CD14-positive monocyte (primary cell): ENCODE results near the gene UQCC2. TPM values are rescaled to one million over a fixed set of nuclear protein-coding genes. Genes with fewer than 3 reads are reported as not detected.

Source experiments
- DNase-seq, 3 donors: peaks; one replicate each; pipeline ENCODE4 v3.0.0-alpha.2; 2011 to 2022
- H2AFZ ChIP-seq: 2 replicates; pipeline ENCODE4 v1.6.0; 2012; ENCODE audit warnings: mild to moderate bottlenecking, low read depth, low read length, inconsistent platforms; ENCODE audit not compliant: insufficient read depth, poor library complexity, severe bottlenecking
- H3K27ac ChIP-seq, 2 donors: 1 replicate in 1 of 2; 2 replicates in 1 of 2; pipeline ENCODE4 v1.5.1; 2012 to 2013; ENCODE audit warnings: low read length in 2 of 2, control low read depth in 1 of 2, inconsistent platforms in 1 of 2, low read depth in 1 of 2, mild to moderate bottlenecking in 1 of 2
- H3K27me3 ChIP-seq, 2 donors: one replicate each; pipeline versions ENCODE4 v1.6.0 to v1.6.1; 2011 to 2013; ENCODE audit warnings: low read length in 2 of 2; ENCODE audit not compliant: control insufficient read depth in 2 of 2, insufficient read depth in 2 of 2
- H3K36me3 ChIP-seq, 2 donors: replicated peaks in 1 of 2; 1 replicate in 1 of 2; 2 replicates in 1 of 2; pipeline versions ENCODE4 v1.5.1 to v1.6.1; 2012 to 2013; ENCODE audit warnings: low read length in 2 of 2, control low read depth in 1 of 2, inconsistent platforms in 1 of 2, mild to moderate bottlenecking in 1 of 2; ENCODE audit not compliant: insufficient read depth in 2 of 2, control insufficient read depth in 1 of 2
- H3K4me1 ChIP-seq, 2 donors: 1 replicate in 1 of 2; 2 replicates in 1 of 2; pipeline versions ENCODE4 v1.5.1 to v1.6.1; 2012 to 2013; ENCODE audit warnings: low read length in 2 of 2, control low read depth in 1 of 2, inconsistent platforms in 1 of 2, mild to moderate bottlenecking in 1 of 2, moderate library complexity in 1 of 2; ENCODE audit not compliant: insufficient read depth in 2 of 2, control insufficient read depth in 1 of 2
- H3K4me2 ChIP-seq: replicated peaks from 2 replicates; pipeline ENCODE3; 2012; ENCODE audit warnings: low read length, moderate library complexity, mild to moderate bottlenecking; ENCODE audit not compliant: poor library complexity, severe bottlenecking; ENCODE audit errors: extremely low read depth
- H3K4me3 ChIP-seq, 3 experiments: fragments of 200-600 bp in 1 of 3; sonication (generic) in 1 of 3; replicated peaks in 1 of 3; 1 replicate in 2 of 3; 2 replicates in 1 of 3; pipeline ENCODE4 v1.5.1; 2011 to 2013; ENCODE audit warnings: low read length in 3 of 3, mild to moderate bottlenecking in 3 of 3, control low read depth in 2 of 3, low read depth in 2 of 3, inconsistent platforms in 1 of 3, moderate library complexity in 1 of 3
- H3K79me2 ChIP-seq: 2 replicates; pipeline ENCODE4 v1.6.0; 2012; ENCODE audit warnings: mild to moderate bottlenecking, control low read depth, inconsistent platforms, low read length, moderate library complexity; ENCODE audit not compliant: insufficient read depth
- H3K9ac ChIP-seq: 2 replicates; pipeline ENCODE4 v1.6.0; 2017; ENCODE audit warnings: low read length, mild to moderate bottlenecking; ENCODE audit not compliant: insufficient read depth, poor library complexity, severe bottlenecking
- H3K9me3 ChIP-seq, 2 donors: replicated peaks in 1 of 2; 1 replicate in 1 of 2; 2 replicates in 1 of 2; pipeline versions ENCODE4 v1.5.1 to v1.6.1; 2012 to 2013; ENCODE audit warnings: low read length in 2 of 2, control low read depth in 1 of 2; ENCODE audit not compliant: control insufficient read depth in 1 of 2, insufficient read depth in 1 of 2
- H4K20me1 ChIP-seq: 2 replicates; pipeline ENCODE4 v1.6.0; 2012; ENCODE audit warnings: mild to moderate bottlenecking, low read length, control low read depth, moderate library complexity; ENCODE audit not compliant: insufficient read depth
- H3K27ac Mint-ChIP-seq, 7 donors: one replicate each; pipeline ENCODE4 v1.8.0; 2020; ENCODE audit warnings: mild to moderate bottlenecking in 7 of 7, mixed read lengths in 7 of 7, moderate library complexity in 6 of 7, inconsistent platforms in 2 of 7
- H3K27me3 Mint-ChIP-seq, 3 donors: one replicate each; pipeline ENCODE4 v1.8.0; 2021 to 2022; ENCODE audit warnings: low read depth in 3 of 3, mild to moderate bottlenecking in 3 of 3, mixed read lengths in 3 of 3, moderate library complexity in 3 of 3, inconsistent platforms in 1 of 3
- H3K36me3 Mint-ChIP-seq, 2 donors: one replicate each; pipeline ENCODE4 v1.8.0; 2020; ENCODE audit warnings: mixed read lengths in 2 of 2, inconsistent platforms in 1 of 2, mild to moderate bottlenecking in 1 of 2
- H3K4me1 Mint-ChIP-seq: one replicate; pipeline ENCODE4 v1.8.0; 2020; ENCODE audit warnings: mild to moderate bottlenecking, mixed read lengths
- H3K4me3 Mint-ChIP-seq, 2 donors: one replicate each; pipeline ENCODE4 v1.8.0; 2020; ENCODE audit warnings: mild to moderate bottlenecking in 2 of 2, mixed read lengths in 2 of 2, moderate library complexity in 1 of 2
- H3K9me3 Mint-ChIP-seq, 7 donors: one replicate each; pipeline ENCODE4 v1.8.0; 2020 to 2022; ENCODE audit warnings: mixed read lengths in 7 of 7, mild to moderate bottlenecking in 6 of 7, moderate library complexity in 6 of 7, inconsistent platforms in 2 of 7
- WGBS: methylation state at CpG from one replicate; pipeline ENCODE4 v1.1.5; 2013; ENCODE audit warnings: missing lambda C conversion rate; ENCODE audit not compliant: insufficient coverage; 5-methylcytosine and 5-hydroxymethylcytosine counted together
- intact Hi-C, 2 donors: fragments of 100-400 bp; cut with micrococcal nuclease; formaldehyde crosslinking; loops; one replicate each; pipeline versions ENCODE4 v1.15.0 to v1.15.1; 2023
- polyA plus RNA-seq, 3 donors: library from polyadenylated mRNA; depleted of rRNA in 1 of 3; unstranded in 2 of 3; stranded (reverse) in 1 of 3; fragments of 300-500 nt in 2 of 3; fragments of >200 nt in 1 of 3; fragmentation: Illumina TruSeq in 2 of 3; gene quantifications; 1 replicate in 2 of 3; 2 replicates in 1 of 3; pipeline ENCODE4 v1.2.3, GENCODE V29; 2012 to 2021
- TF ChIP-seq, protein P1 (sequence below): fragments of 200-600 bp; IDR thresholded peaks from one replicate; pipeline ENCODE4 v1.8.0; 2022; ENCODE audit warnings: antibody characterized with exemption, mild to moderate bottlenecking

The UQCC2 gene
- polyA plus RNA-seq, 3 donors = 10.3 to 39.3 (median 37.2) TPM

GRCh38 chr6:33726696-33727095, 15.2 kb upstream of the UQCC2 start:
- Histone ChIP-seq H3K27me3 (peaks cover 0 to 6% of the 10 kb centered on the region in 2 donors), H3K27ac (no peak overlapping the region), H4K20me1 (no peaks in the 10 kb centered on the region), H3K4me3 (no peak overlapping the region), H2AFZ (no peak overlapping the region), H3K9me3 (no peaks in the 10 kb centered on the region), H3K36me3 (no peaks in the 10 kb centered on the region), H3K4me2 (no peak overlapping the region), H3K79me2 (no peaks in the 10 kb centered on the region), H3K9ac (no peak overlapping the region), H3K4me1 (no peaks in the 10 kb centered on the region)
- Mint-ChIP-seq H3K9me3 (no peaks in the 10 kb centered on the region), H3K4me1 (no peaks in the 10 kb centered on the region), H3K36me3 (no peaks in the 10 kb centered on the region), H3K27ac (no peak overlapping the region), H3K4me3 (no peak overlapping the region), H3K27me3 (peaks cover 11 to 20% (median 18%) of the 10 kb centered on the region in 3 donors)
- DNase-seq = no peak
- TF ChIP-seq, protein P1, sequence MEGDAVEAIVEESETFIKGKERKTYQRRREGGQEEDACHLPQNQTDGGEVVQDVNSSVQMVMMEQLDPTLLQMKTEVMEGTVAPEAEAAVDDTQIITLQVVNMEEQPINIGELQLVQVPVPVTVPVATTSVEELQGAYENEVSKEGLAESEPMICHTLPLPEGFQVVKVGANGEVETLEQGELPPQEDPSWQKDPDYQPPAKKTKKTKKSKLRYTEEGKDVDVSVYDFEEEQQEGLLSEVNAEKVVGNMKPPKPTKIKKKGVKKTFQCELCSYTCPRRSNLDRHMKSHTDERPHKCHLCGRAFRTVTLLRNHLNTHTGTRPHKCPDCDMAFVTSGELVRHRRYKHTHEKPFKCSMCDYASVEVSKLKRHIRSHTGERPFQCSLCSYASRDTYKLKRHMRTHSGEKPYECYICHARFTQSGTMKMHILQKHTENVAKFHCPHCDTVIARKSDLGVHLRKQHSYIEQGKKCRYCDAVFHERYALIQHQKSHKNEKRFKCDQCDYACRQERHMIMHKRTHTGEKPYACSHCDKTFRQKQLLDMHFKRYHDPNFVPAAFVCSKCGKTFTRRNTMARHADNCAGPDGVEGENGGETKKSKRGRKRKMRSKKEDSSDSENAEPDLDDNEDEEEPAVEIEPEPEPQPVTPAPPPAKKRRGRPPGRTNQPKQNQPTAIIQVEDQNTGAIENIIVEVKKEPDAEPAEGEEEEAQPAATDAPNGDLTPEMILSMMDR = no peak
- intact Hi-C loops = no loop called here
- 96% methylated on average over 14 of the region's 15 CpGs for WGBS

DNA sequence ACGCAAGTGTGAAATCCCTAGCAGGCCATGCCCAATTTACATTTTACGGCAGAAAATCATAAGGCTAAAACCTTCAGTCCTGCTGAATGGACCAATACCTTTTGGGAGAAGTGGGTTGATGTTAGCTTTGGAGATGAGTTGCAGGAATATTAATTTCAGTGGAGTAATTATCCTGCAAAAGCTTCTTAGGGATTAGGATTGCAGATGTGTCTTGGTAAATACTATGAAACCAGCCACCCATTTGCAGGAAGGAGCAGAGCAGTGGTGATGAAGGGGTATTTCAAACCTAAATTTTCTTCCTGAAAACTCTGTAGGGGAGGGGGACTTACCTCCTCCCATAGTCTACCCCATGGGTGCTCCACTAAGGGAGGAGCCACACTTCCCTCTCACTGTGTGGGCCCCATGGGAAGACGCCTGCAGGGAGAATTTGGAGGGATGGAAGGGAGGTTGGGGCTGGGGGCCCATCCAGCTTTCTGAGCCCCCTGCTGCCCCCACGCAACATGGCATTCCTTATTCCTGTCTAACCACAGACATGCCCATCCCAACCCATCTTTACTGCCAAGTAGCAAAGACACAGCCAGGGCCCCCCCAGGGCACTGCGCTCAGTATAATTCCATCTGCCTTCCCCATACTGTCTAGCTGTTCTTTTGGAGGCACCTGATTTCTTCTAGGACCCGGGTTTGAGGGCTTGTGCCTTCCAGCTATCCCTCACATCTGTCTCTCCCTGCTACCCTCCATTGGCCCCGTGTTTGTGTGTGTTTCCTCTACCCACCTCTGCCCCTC, 14.6 kb upstream of the UQCC2 start:
- H3K36me3 ChIP-seq = no peaks in the 10 kb centered on the region
- no peak for DNase-seq
- Mint-ChIP-seq H3K27me3 (peaks cover 11 to 21% (median 18%) of the 10 kb centered on the region in 3 donors), H3K9me3 (no peaks in the 10 kb centered on the region), H3K27ac (peak overlapping the region in 1 of 7 donors; percentile 28), H3K4me1 (no peaks in the 10 kb centered on the region), H3K4me3 (no peak overlapping the region), H3K36me3 (no peaks in the 10 kb centered on the region)
- intact Hi-C loops = no loop called here
- H3K4me1 ChIP-seq = no peaks in the 10 kb centered on the region
- H3K79me2 ChIP-seq = no peaks in the 10 kb centered on the region
- H3K9me3 ChIP-seq = no peaks in the 10 kb centered on the region
- WGBS = 98% methylated on average over 5 of the region's 7 CpGs
- H3K4me2 ChIP-seq = no peak overlapping the region
- H4K20me1 ChIP-seq = no peaks in the 10 kb centered on the region
- H3K9ac ChIP-seq = no peak overlapping the region
- H3K4me3 ChIP-seq = no peak overlapping the region
- TF ChIP-seq, protein P1 = no peak
- no peak overlapping the region for H3K27ac ChIP-seq
- H3K27me3 ChIP-seq = peaks cover 0 to 6% of the 10 kb centered on the region in 2 donors
- H2AFZ ChIP-seq = no peak overlapping the region
